ENCODE measurements around the gene PPP1R1A.

The PPP1R1A gene

GRCh38 chr12:54603872-54604271 is 15.4 kb upstream of the PPP1R1A start:
- no peak for DNase-seq (ENCODE audit: low read depth, low spot score)

GRCh38 chr12:54603173-54603814 is 14.8 kb upstream of the PPP1R1A start:
- no peak for DNase-seq (ENCODE audit: low read depth, low spot score)

GRCh38 chr12:54602661-54603060 is 14.2 kb upstream of the PPP1R1A start:
- no peak for DNase-seq (ENCODE audit: low read depth, low spot score)

- no peak for DNase-seq (ENCODE audit: low read depth, low spot score)
Measured at GRCh38 chr12:54601841-54602240, 13.4 kb upstream of the PPP1R1A start.

GRCh38 chr12:54598970-54599369 is 10.5 kb upstream of the PPP1R1A start:
- DNase-seq (ENCODE audit: low read depth, low spot score): no peak

GRCh38 chr12:54596526-54596946 is 8.1 kb upstream of the PPP1R1A start:
- peak; percentile 42 for DNase-seq (ENCODE audit: low read depth, low spot score)

GRCh38 chr12:54595471-54595870 is 7.0 kb upstream of the PPP1R1A start:
- DNase-seq (ENCODE audit: low read depth, low spot score): no peak

GRCh38 chr12:54593725-54594124 is 5.3 kb upstream of the PPP1R1A start:
- no peak for DNase-seq (ENCODE audit: low read depth, low spot score)

GRCh38 chr12:54593135-54593534 is 4.7 kb upstream of the PPP1R1A start:
- no peak for DNase-seq (ENCODE audit: low read depth, low spot score)

GRCh38 chr12:54592316-54592715 is 3.9 kb upstream of the PPP1R1A start:
- no peak for DNase-seq (ENCODE audit: low read depth, low spot score)

- no peak for DNase-seq (ENCODE audit: low read depth, low spot score)
Measured at GRCh38 chr12:54590978-54591591, 2.6 kb upstream of the PPP1R1A start.

GRCh38 chr12:54589964-54590363 is 1.5 kb upstream of the PPP1R1A start:
- no peak for DNase-seq (ENCODE audit: low read depth, low spot score)

GRCh38 chr12:54588890-54589267 is 420 bp upstream of the PPP1R1A start:
- no peak for DNase-seq (ENCODE audit: low read depth, low spot score)

GRCh38 chr12:54587315-54587873 is 1.1 kb downstream of the PPP1R1A start:
- no peak for DNase-seq (ENCODE audit: low read depth, low spot score)

GRCh38 chr12:54586620-54587019 is 1.8 kb downstream of the PPP1R1A start:
- no peak for DNase-seq (ENCODE audit: low read depth, low spot score)

- no peak for DNase-seq (ENCODE audit: low read depth, low spot score)
Measured at GRCh38 chr12:54585243-54585642, 3.2 kb downstream of the PPP1R1A start.

GRCh38 chr12:54584128-54584527 is 4.3 kb downstream of the PPP1R1A start:
- DNase-seq (ENCODE audit: low read depth, low spot score): no peak

- no peak for DNase-seq (ENCODE audit: low read depth, low spot score)
Measured at GRCh38 chr12:54583726-54584125, 4.7 kb downstream of the PPP1R1A start.

- DNase-seq (ENCODE audit: low read depth, low spot score): no peak
Measured at GRCh38 chr12:54581412-54581811, 7.0 kb downstream of the PPP1R1A start.

GRCh38 chr12:54579696-54580333 is 8.6 kb downstream of the PPP1R1A start:
- no peak for DNase-seq (ENCODE audit: low read depth, low spot score)

GRCh38 chr12:54579258-54579657 is 9.2 kb downstream of the PPP1R1A start:
- no peak for DNase-seq (ENCODE audit: low read depth, low spot score)

- DNase-seq (ENCODE audit: low read depth, low spot score): no peak
Measured at GRCh38 chr12:54578778-54579177, 9.7 kb downstream of the PPP1R1A start.

- peak; percentile 57 for DNase-seq (ENCODE audit: low read depth, low spot score)
Measured at GRCh38 chr12:54572881-54573280, 15.6 kb downstream of the PPP1R1A start.

Measured in iPS DF 19.7 (cell line).